ENCODE results near the gene DBNDD1. TPM values are rescaled to one million over a fixed set of nuclear protein-coding genes. Genes with fewer than 3 reads are reported as not detected.

Gene DBNDD1
- total RNA-seq, 2 donors from 2014 or later = 10.9 to 14.8 TPM

GRCh38 chr16:90042946-90043514 lies 23.8 kb upstream of the DBNDD1 start:
- H3K36me3 ChIP-seq (replicated peaks in 1 of 2; ENCODE audit: insufficient read depth in 1 of 2, low read depth in 2 of 2) = peaks cover 4 to 9% of the 10 kb centered on the region in 2 donors
- no peak for DNase-seq
- no peak for ATAC-seq
- no peak overlapping the region for H3K27ac ChIP-seq
- H3K9me3 ChIP-seq = no peaks in the 10 kb centered on the region
- H3K4me1 ChIP-seq = peaks cover 17% of the 10 kb centered on the region
- intact Hi-C loops (cut with DNase I) = no loop called here
- no peaks in the 10 kb centered on the region for H3K27me3 ChIP-seq
- H3K4me3 ChIP-seq = no peak overlapping the region
- TF ChIP-seq POLR2A (IDR thresholded peaks at IDR 0.05) (no peak), CTCF (IDR thresholded peaks at IDR 0.05) (no peak)
- WGBS, 2 donors = 77 to 80% methylated on average over 17 to 19 of the region's 19 CpGs

GRCh38 chr16:90041896-90042473 lies 22.7 kb upstream of the DBNDD1 start:
- ATAC-seq (no peak), DNase-seq (no peak)
- Histone ChIP-seq H3K27ac (no peak overlapping the region), H3K27me3 (no peaks in the 10 kb centered on the region), H3K9me3 (no peaks in the 10 kb centered on the region), H3K36me3 (replicated peaks in 1 of 2; ENCODE audit: insufficient read depth in 1 of 2, low read depth in 2 of 2) (peaks cover 11 to 17% of the 10 kb centered on the region in 2 donors), H3K4me1 (peaks cover 11% of the 10 kb centered on the region), H3K4me3 (no peak overlapping the region)
- 82 to 95% methylated on average over 16 of the region's 16 CpGs for whole genome bisulfite sequencing, 2 donors
- TF ChIP-seq POLR2A (IDR thresholded peaks at IDR 0.05) = no peak
- no peak for TF ChIP-seq CTCF (IDR thresholded peaks at IDR 0.05)
- intact Hi-C loops (cut with DNase I) = no loop called here

GRCh38 chr16:90040152-90041023 lies 21.1 kb upstream of the DBNDD1 start:
- no peaks in the 10 kb centered on the region for H3K27me3 ChIP-seq
- WGBS, 2 donors = 92% methylated on average over 14 to 26 of the region's 29 CpGs
- intact Hi-C loops (cut with DNase I) = no loop called here
- no peak overlapping the region for H3K4me3 ChIP-seq
- TF ChIP-seq CTCF (IDR thresholded peaks at IDR 0.05) (no peak), POLR2A (IDR thresholded peaks at IDR 0.05) (no peak)
- peaks cover 11 to 24% of the 10 kb centered on the region in 2 donors for H3K36me3 ChIP-seq (replicated peaks in 1 of 2; ENCODE audit: insufficient read depth in 1 of 2, low read depth in 2 of 2)
- no peak for DNase-seq
- ATAC-seq = no peak
- H3K4me1 ChIP-seq = no peaks in the 10 kb centered on the region
- H3K9me3 ChIP-seq = no peaks in the 10 kb centered on the region
- no peak overlapping the region for H3K27ac ChIP-seq

GRCh38 chr16:90037276-90037675 lies 18.0 kb upstream of the DBNDD1 start:
- Histone ChIP-seq H3K36me3 (replicated peaks in 1 of 2; ENCODE audit: insufficient read depth in 1 of 2, low read depth in 2 of 2) (peaks cover 11 to 34% of the 10 kb centered on the region in 2 donors), H3K27ac (no peak overlapping the region), H3K4me1 (no peaks in the 10 kb centered on the region), H3K4me3 (no peak overlapping the region), H3K27me3 (no peaks in the 10 kb centered on the region), H3K9me3 (no peaks in the 10 kb centered on the region)
- intact Hi-C loops (cut with DNase I) = no loop called here
- no peak for DNase-seq
- TF ChIP-seq POLR2A (IDR thresholded peaks at IDR 0.05) = no peak
- TF ChIP-seq CTCF (IDR thresholded peaks at IDR 0.05) = no peak
- no peak for ATAC-seq
- 85 to 90% methylated on average over 10 to 12 of the region's 12 CpGs for WGBS, 2 donors

Data from body of pancreas (tissue), 4 donors.